ENCODE measurements around the gene ERN1.

The ERN1 gene

GRCh38 chr17:64038331-64039105 is 91.4 kb downstream of the ERN1 start:
- TF ChIP-seq CTCF (IDR thresholded peaks at IDR 0.05; ENCODE audit: low read depth, low read length, missing control alignments): no peak
- Histone ChIP-seq H3K36me3 (replicated peaks) (no peaks in the 10 kb centered on the region), H3K27me3 (replicated peaks) (no peaks in the 10 kb centered on the region), H3K4me3 (ENCODE audit: low read depth, low read length) (no peak overlapping the region), H3K27ac (no peak overlapping the region)
- no peak for DNase-seq
- in situ Hi-C loops (cut with HindIII; ENCODE audit: low pct_ligation_motif_present, low sequenced_read_pairs): no loop called here

- DNase-seq: no peak
- Histone ChIP-seq H3K27me3 (replicated peaks) (no peaks in the 10 kb centered on the region), H3K36me3 (replicated peaks) (no peaks in the 10 kb centered on the region), H3K4me3 (ENCODE audit: low read depth, low read length) (no peak overlapping the region), H3K27ac (no peak overlapping the region)
- TF ChIP-seq CTCF (IDR thresholded peaks at IDR 0.05; ENCODE audit: low read depth, low read length, missing control alignments): no peak
- in situ Hi-C loops (cut with HindIII; ENCODE audit: low pct_ligation_motif_present, low sequenced_read_pairs): no loop called here
Measured at GRCh38 chr17:64037802-64038201, 92.1 kb downstream of the ERN1 start.

GRCh38 chr17:64037180-64037579 is 92.8 kb downstream of the ERN1 start:
- Histone ChIP-seq H3K4me3 (ENCODE audit: low read depth, low read length) (no peak overlapping the region), H3K27ac (no peak overlapping the region), H3K36me3 (replicated peaks) (no peaks in the 10 kb centered on the region), H3K27me3 (replicated peaks) (no peaks in the 10 kb centered on the region)
- in situ Hi-C loops (cut with HindIII; ENCODE audit: low pct_ligation_motif_present, low sequenced_read_pairs): no loop called here
- no peak for TF ChIP-seq CTCF (IDR thresholded peaks at IDR 0.05; ENCODE audit: low read depth, low read length, missing control alignments)
- no peak for DNase-seq

- in situ Hi-C loops (cut with HindIII; ENCODE audit: low pct_ligation_motif_present, low sequenced_read_pairs): no loop called here
- no peak for DNase-seq
- Histone ChIP-seq H3K36me3 (replicated peaks) (no peaks in the 10 kb centered on the region), H3K27ac (no peak overlapping the region), H3K27me3 (replicated peaks) (no peaks in the 10 kb centered on the region), H3K4me3 (ENCODE audit: low read depth, low read length) (no peak overlapping the region)
- peak; percentile 26 for TF ChIP-seq CTCF (IDR thresholded peaks at IDR 0.05; ENCODE audit: low read depth, low read length, missing control alignments)
Measured at GRCh38 chr17:64036198-64036922, 93.6 kb downstream of the ERN1 start.

- Histone ChIP-seq H3K27ac (no peak overlapping the region), H3K36me3 (replicated peaks) (no peaks in the 10 kb centered on the region), H3K4me3 (ENCODE audit: low read depth, low read length) (no peak overlapping the region), H3K27me3 (replicated peaks) (no peaks in the 10 kb centered on the region)
- in situ Hi-C loops (cut with HindIII; ENCODE audit: low pct_ligation_motif_present, low sequenced_read_pairs): no loop called here
- DNase-seq: peak; percentile 7
- no peak for TF ChIP-seq CTCF (IDR thresholded peaks at IDR 0.05; ENCODE audit: low read depth, low read length, missing control alignments)
Measured at GRCh38 chr17:64032081-64032480, 97.9 kb downstream of the ERN1 start.

Measured in brain microvascular endothelial cell (primary cell).